Activated naive CD4-positive, alpha-beta T cell treated with anti-CD3 and anti-CD28 coated beads, Interleukin-2, amount 50 U/mL, for 16 hours (primary cell): ENCODE results near the gene TECPR2.

ENCODE experiments used
- DNase-seq: peaks from one replicate; pipeline ENCODE4 v3.0.0-alpha.2; 2020

The TECPR2 gene

GRCh38 chr14:102500158-102500662 lies 137.5 kb downstream of the TECPR2 start:
- no peak for DNase-seq

GRCh38 chr14:102500713-102501112 lies 138.0 kb downstream of the TECPR2 start:
- DNase-seq = no peak

- DNase-seq = no peak
Measured at GRCh38 chr14:102501751-102502315, 139.1 kb downstream of the TECPR2 start.

GRCh38 chr14:102502571-102502970 lies 139.8 kb downstream of the TECPR2 start:
- no peak for DNase-seq

GRCh38 chr14:102503641-102504327 lies 141.0 kb downstream of the TECPR2 start:
- DNase-seq = no peak

GRCh38 chr14:102504328-102504999 lies 141.7 kb downstream of the TECPR2 start:
- no peak for DNase-seq

GRCh38 chr14:102505000-102505619 lies 142.4 kb downstream of the TECPR2 start:
- DNase-seq = no peak

- no peak for DNase-seq
Measured at GRCh38 chr14:102505775-102506625, 143.3 kb downstream of the TECPR2 start.

GRCh38 chr14:102506626-102506925 lies 143.8 kb downstream of the TECPR2 start:
- DNase-seq = no peak

- DNase-seq = no peak
Measured at GRCh38 chr14:102507081-102507856, 144.5 kb downstream of the TECPR2 start.

- no peak for DNase-seq
Measured at GRCh38 chr14:102507857-102508312, 145.1 kb downstream of the TECPR2 start.

- DNase-seq = no peak
Measured at GRCh38 chr14:102508410-102508773, 145.7 kb downstream of the TECPR2 start.

GRCh38 chr14:102508774-102509745 lies 146.3 kb downstream of the TECPR2 start:
- DNase-seq = peak; percentile 37

GRCh38 chr14:102509746-102510615 lies 147.2 kb downstream of the TECPR2 start, which contains the start of gene ANKRD9:
ANKRD9 (minus strand) TSS chr14:102509776; CDS start chr14:102507889, 1,887 bp downstream.
- DNase-seq = peak; percentile 88

- DNase-seq = peak; percentile 50
Measured at GRCh38 chr14:102510616-102511520, 148.1 kb downstream of the TECPR2 start.

GRCh38 chr14:102511538-102511937 lies 148.8 kb downstream of the TECPR2 start:
- DNase-seq = no peak

GRCh38 chr14:102512793-102513300 lies 150.1 kb downstream of the TECPR2 start:
- DNase-seq = no peak
